MM.1S (cell line): ENCODE results near the gene YEATS2.
"Not testable (repeated sequence)": the region's sequence is repeated elsewhere in the genome, so short reads cannot be mapped to it uniquely, and the experiment has no call there.

ENCODE experiments used
- DNase-seq: peaks from one replicate; pipeline ENCODE4 v3.0.0-alpha.2; 2015
- H2AFZ ChIP-seq: fragments of 300-600 bp; sonication (generic); 2 replicates; pipeline ENCODE4 v1.6.0; 2016; ENCODE audit warnings: antibody characterized with exemption, low read length
- H3F3A ChIP-seq: fragments of 300-600 bp; sonication (generic); 2 replicates; pipeline ENCODE4 v1.6.1; 2016; ENCODE audit warnings: mild to moderate bottlenecking, antibody characterized with exemption, low read length, moderate library complexity, mixed read lengths; ENCODE audit not compliant: insufficient read depth
- H3K27ac ChIP-seq: fragments of 300-600 bp; sonication (generic); 2 replicates; pipeline ENCODE4 v1.5.1; 2016; ENCODE audit warnings: mild to moderate bottlenecking, low read length
- H3K27me3 ChIP-seq: fragments of 300-600 bp; sonication (generic); replicated peaks from 2 replicates; pipeline ENCODE4 v1.6.0; 2016; ENCODE audit warnings: low read length; ENCODE audit not compliant: insufficient read depth
- H3K36me3 ChIP-seq: fragments of 300-600 bp; sonication (generic); replicated peaks from 2 replicates; pipeline ENCODE4 v1.6.1; 2016; ENCODE audit warnings: mild to moderate bottlenecking, low read length, mixed read lengths; ENCODE audit not compliant: insufficient read depth
- H3K4me1 ChIP-seq: fragments of 300-600 bp; sonication (generic); 2 replicates; pipeline ENCODE4 v1.6.1; 2016; ENCODE audit warnings: low read length, mixed read lengths
- H3K4me2 ChIP-seq: fragments of 300-600 bp; sonication (generic); 2 replicates; pipeline ENCODE4 v1.6.0; 2016; ENCODE audit warnings: low read depth, low read length
- H3K4me3 ChIP-seq: fragments of 300-600 bp; sonication (generic); 2 replicates; pipeline ENCODE4 v1.5.1; 2016; ENCODE audit warnings: low read length, mixed read lengths
- H3K79me2 ChIP-seq: fragments of 300-600 bp; sonication (generic); 2 replicates; pipeline ENCODE4 v1.6.1; 2016; ENCODE audit warnings: mixed run types, low read length, mixed read lengths
- H3K9ac ChIP-seq: fragments of 300-600 bp; sonication (generic); 2 replicates; pipeline ENCODE4 v1.6.1; 2016; ENCODE audit warnings: low read length, mixed read lengths
- H3K9me2 ChIP-seq: fragments of 300-600 bp; sonication (generic); replicated peaks from 2 replicates; pipeline ENCODE4 v1.6.1; 2016; ENCODE audit warnings: mild to moderate bottlenecking, low read length, mixed read lengths; ENCODE audit not compliant: insufficient read depth
- H3K9me3 ChIP-seq: fragments of 300-600 bp; sonication (generic); replicated peaks from 2 replicates; pipeline ENCODE4 v1.6.1; 2016; ENCODE audit warnings: mild to moderate bottlenecking, low read length, mixed read lengths; ENCODE audit not compliant: insufficient read depth
- H4K20me1 ChIP-seq: fragments of 300-600 bp; sonication (generic); 2 replicates; pipeline ENCODE4 v1.6.1; 2016; ENCODE audit warnings: mild to moderate bottlenecking, low read length, moderate library complexity, mixed read lengths; ENCODE audit not compliant: insufficient read depth
- EZH2 ChIP-seq: fragments of 300-600 bp; sonication (generic); optimal IDR thresholded peaks from 2 replicates; pipeline ENCODE3; 2017; ENCODE audit warnings: low read depth, mild to moderate bottlenecking, antibody characterized with exemption, low read length, mixed read lengths
- EZH2phosphoT487 ChIP-seq: fragments of 300-600 bp; sonication (generic); IDR thresholded peaks from 2 replicates; pipeline ENCODE4 v1.6.1; 2018; ENCODE audit warnings: antibody characterized with exemption, low read length
- TF ChIP-seq, protein P1 (sequence below): fragments of 300-600 bp; sonication (generic); IDR thresholded peaks from 2 replicates; pipeline ENCODE4 v1.5.1; 2016; ENCODE audit warnings: antibody characterized with exemption, low read length, mixed read lengths

The YEATS2 gene

GRCh38 chr3:183699238-183699947 lies 1.8 kb downstream of the YEATS2 start:
- Histone ChIP-seq H4K20me1 (peaks cover 18% of the 10 kb centered on the region; the same call in 1 of the 2 replicates), H3K27ac (peak overlapping the region; percentile 71; the same call in 1 of the 2 replicates), H3K9me2 (no peaks in the 10 kb centered on the region), H3K27me3 (no peaks in the 10 kb centered on the region), H3K79me2 (peaks cover 67% of the 10 kb centered on the region), H3K36me3 (peaks cover 4% of the 10 kb centered on the region; the same call in 1 of the 2 replicates), H3F3A (peaks cover 15% of the 10 kb centered on the region), H3K9ac (peak overlapping the region; percentile 80; the same call in 1 of the 2 replicates), H3K4me3 (peak overlapping the region; percentile 92), H2AFZ (no peak overlapping the region), H3K4me1 (peaks cover 15% of the 10 kb centered on the region), H3K4me2 (peak overlapping the region; percentile 71), H3K9me3 (no peaks in the 10 kb centered on the region)
- no peak for DNase-seq
- no peak for TF ChIP-seq EZH2phosphoT487
- TF ChIP-seq, protein P1, sequence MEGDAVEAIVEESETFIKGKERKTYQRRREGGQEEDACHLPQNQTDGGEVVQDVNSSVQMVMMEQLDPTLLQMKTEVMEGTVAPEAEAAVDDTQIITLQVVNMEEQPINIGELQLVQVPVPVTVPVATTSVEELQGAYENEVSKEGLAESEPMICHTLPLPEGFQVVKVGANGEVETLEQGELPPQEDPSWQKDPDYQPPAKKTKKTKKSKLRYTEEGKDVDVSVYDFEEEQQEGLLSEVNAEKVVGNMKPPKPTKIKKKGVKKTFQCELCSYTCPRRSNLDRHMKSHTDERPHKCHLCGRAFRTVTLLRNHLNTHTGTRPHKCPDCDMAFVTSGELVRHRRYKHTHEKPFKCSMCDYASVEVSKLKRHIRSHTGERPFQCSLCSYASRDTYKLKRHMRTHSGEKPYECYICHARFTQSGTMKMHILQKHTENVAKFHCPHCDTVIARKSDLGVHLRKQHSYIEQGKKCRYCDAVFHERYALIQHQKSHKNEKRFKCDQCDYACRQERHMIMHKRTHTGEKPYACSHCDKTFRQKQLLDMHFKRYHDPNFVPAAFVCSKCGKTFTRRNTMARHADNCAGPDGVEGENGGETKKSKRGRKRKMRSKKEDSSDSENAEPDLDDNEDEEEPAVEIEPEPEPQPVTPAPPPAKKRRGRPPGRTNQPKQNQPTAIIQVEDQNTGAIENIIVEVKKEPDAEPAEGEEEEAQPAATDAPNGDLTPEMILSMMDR = no peak
- no peak for TF ChIP-seq EZH2

DNA sequence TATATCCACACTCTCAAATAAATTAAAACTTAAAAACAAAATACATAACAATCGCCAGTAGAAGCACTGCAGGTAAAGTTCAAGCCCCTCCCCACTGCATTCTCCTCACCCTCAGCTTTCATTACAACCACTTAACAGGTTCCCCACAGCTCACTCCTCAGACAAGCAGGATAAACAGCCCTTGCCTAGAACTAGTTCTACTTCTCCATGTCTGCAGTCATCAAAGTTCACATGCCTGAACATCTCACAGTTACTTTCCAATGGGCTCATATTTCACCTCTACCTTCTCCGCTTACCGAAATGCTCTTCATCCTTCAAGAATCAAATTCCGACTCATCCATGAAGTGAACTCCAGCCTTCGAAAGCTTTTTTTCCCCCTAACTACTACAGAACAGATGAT lies 4.1 kb downstream of the YEATS2 start:
- no peak for DNase-seq
- TF ChIP-seq, protein P1 = no peak
- TF ChIP-seq EZH2phosphoT487 = no peak
- TF ChIP-seq EZH2 = no peak
- Histone ChIP-seq H3K36me3 (peaks cover 4% of the 10 kb centered on the region; the same call in 1 of the 2 replicates), H3K9ac (no peak overlapping the region), H3K79me2 (peaks cover 91% of the 10 kb centered on the region), H3K9me2 (no peaks in the 10 kb centered on the region), H3K4me1 (peaks cover 15% of the 10 kb centered on the region), H3K27me3 (no peaks in the 10 kb centered on the region), H3K4me2 (no peak overlapping the region), H3K4me3 (no peak overlapping the region), H4K20me1 (peaks cover 28% of the 10 kb centered on the region; the same call in 1 of the 2 replicates), H3K9me3 (no peaks in the 10 kb centered on the region), H3F3A (peaks cover 15% of the 10 kb centered on the region), H2AFZ (no peak overlapping the region), H3K27ac (no peak overlapping the region)

DNA sequence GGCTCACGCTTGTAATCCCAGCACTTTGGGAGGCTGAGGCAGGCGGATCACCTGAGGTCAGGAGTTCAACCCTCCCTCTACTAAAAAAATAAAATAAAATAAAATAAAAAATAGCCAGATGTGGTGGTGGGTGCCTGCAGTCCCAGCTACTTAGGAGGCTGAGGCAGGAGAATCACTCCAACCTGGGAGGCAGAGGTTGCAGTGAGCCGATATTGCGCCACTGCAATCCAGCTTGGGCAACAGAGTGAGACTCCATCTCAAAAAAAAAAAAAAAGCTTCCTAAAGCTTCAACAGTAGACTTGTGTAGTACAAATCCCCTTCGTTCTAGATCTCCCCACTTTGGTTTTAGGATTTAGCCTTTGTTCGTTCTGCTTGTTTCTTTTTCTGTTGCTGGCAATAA lies 6.3 kb downstream of the YEATS2 start:
- H2AFZ ChIP-seq, H3K27ac ChIP-seq, H3F3A ChIP-seq, DNase-seq, H3K27me3 ChIP-seq, H3K4me1 ChIP-seq, H3K9ac ChIP-seq, H3K4me3 ChIP-seq, H3K9me2 ChIP-seq, H3K9me3 ChIP-seq, H3K36me3 ChIP-seq, H3K4me2 ChIP-seq: not testable (repeated sequence)
- Histone ChIP-seq H3K79me2 (peaks cover 100% of the 10 kb centered on the region), H4K20me1 (peaks cover 36% of the 10 kb centered on the region; the same call in 1 of the 2 replicates)

GRCh38 chr3:183710231-183710630 lies 12.6 kb downstream of the YEATS2 start:
- DNase-seq = no peak

More at GRCh38 chr3:183710231-183710630, 12.6 kb downstream of the YEATS2 start:
- TF ChIP-seq, protein P1 = no peak
- no peaks in the 10 kb centered on the region for H3K9me2 ChIP-seq
- H3K4me3 ChIP-seq = no peak overlapping the region
- H3K4me2 ChIP-seq = no peak overlapping the region
- H3K79me2 ChIP-seq = peaks cover 100% of the 10 kb centered on the region
- H3K4me1 ChIP-seq = no peaks in the 10 kb centered on the region
- H3K36me3 ChIP-seq = no peaks in the 10 kb centered on the region; the same call in 1 of the 2 replicates
- H3K27ac ChIP-seq = no peak overlapping the region
- H2AFZ ChIP-seq = no peak overlapping the region
- H3K27me3 ChIP-seq = no peaks in the 10 kb centered on the region
- peaks cover 10% of the 10 kb centered on the region; the same call in 1 of the 2 replicates for H4K20me1 ChIP-seq
- no peaks in the 10 kb centered on the region for H3F3A ChIP-seq
- no peak overlapping the region for H3K9ac ChIP-seq
- no peaks in the 10 kb centered on the region for H3K9me3 ChIP-seq
